Endothelial cell of umbilical vein (primary cell): ENCODE results near the gene ZNF423. TPM values are rescaled to one million over a fixed set of nuclear protein-coding genes. Genes with fewer than 3 reads are reported as not detected.

Experiments used
- BruUV-seq: library from RNA; stranded (reverse); fragments of 400-500 nt; replicated peaks from 2 replicates; lab custom pipeline; 2021; lab: Mats Ljungman, UMichigan
- CTCF ChIA-PET: fragments of 300-600, 350-600 bp; sonication (Branson Sonifier 250); formaldehyde crosslinking; loops from one replicate; lab custom pipeline; 2021; ENCODE audit warnings: antibody characterized with exemption, inconsistent platforms; lab: Charles Lee
- POLR2A ChIA-PET: fragments of 300-600, 350-600 bp; sonication (Branson Sonifier 250); formaldehyde crosslinking; loops from one replicate; lab custom pipeline; 2021; ENCODE audit warnings: antibody characterized with exemption, inconsistent platforms; lab: Charles Lee
- DNase-seq: peaks from one replicate; pipeline ENCODE4 v3.0.0-alpha.2; 2011; ENCODE audit warnings: low read depth, low spot score
- FAIRE-seq: peaks from 2 replicates; lab custom pipeline; 2011; peaks lifted over from hg19 to GRCh38; lab: Jason Lieb, UNC
- H2AFZ ChIP-seq: 2 replicates; pipeline ENCODE4 v1.6.0; 2012; ENCODE audit warnings: low read depth, low read length, control low read depth, inconsistent platforms
- H3K27ac ChIP-seq: 2 replicates; pipeline ENCODE4 v1.5.1; 2011; ENCODE audit warnings: low read depth, mild to moderate bottlenecking, control low read depth, low read length, moderate library complexity; ENCODE audit not compliant: insufficient read depth
- H3K27me3 ChIP-seq, 2 experiments: 2 replicates each; pipeline versions ENCODE4 v1.6.0 to v1.6.1; 2011; ENCODE audit warnings: low read length in 2 of 2, mixed read lengths in 1 of 2; ENCODE audit not compliant: control insufficient read depth in 2 of 2, insufficient read depth in 2 of 2
- H3K36me3 ChIP-seq, 2 experiments: 2 replicates in 1 of 2; 3 replicates in 1 of 2; pipeline ENCODE4 v1.5.1; 2011; ENCODE audit warnings: low read length in 2 of 2, mild to moderate bottlenecking in 1 of 2, moderate library complexity in 1 of 2; ENCODE audit not compliant: control insufficient read depth in 2 of 2, insufficient read depth in 2 of 2; ENCODE audit errors: extremely low read depth in 1 of 2
- H3K4me1 ChIP-seq: 3 replicates; pipeline ENCODE4 v1.5.1; 2011; ENCODE audit warnings: mild to moderate bottlenecking, low read length; ENCODE audit not compliant: control insufficient read depth, insufficient read depth; ENCODE audit errors: extremely low read depth
- H3K4me2 ChIP-seq: 2 replicates; pipeline ENCODE4 v1.6.1; 2011; ENCODE audit warnings: low read length, control low read depth, mixed read lengths; ENCODE audit not compliant: insufficient read depth
- H3K4me3 ChIP-seq, 3 experiments: fragments of 200-600 bp in 1 of 3; sonication (generic), shearing (Covaris generic) in 1 of 3; replicated peaks in 1 of 3; 2 replicates each; pipeline ENCODE4 v1.5.1; 2011 to 2016; ENCODE audit warnings: control low read depth in 3 of 3, low read length in 3 of 3, mild to moderate bottlenecking in 2 of 3, inconsistent platforms in 1 of 3, low read depth in 1 of 3, moderate library complexity in 1 of 3; ENCODE audit not compliant: insufficient read depth in 1 of 3
- H3K79me2 ChIP-seq: 2 replicates; pipeline ENCODE4 v1.6.0; 2012; ENCODE audit warnings: low read length, inconsistent platforms; ENCODE audit not compliant: control insufficient read depth, insufficient read depth
- H3K9ac ChIP-seq: replicated peaks from 2 replicates; pipeline ENCODE3; 2011; ENCODE audit warnings: low read length, control low read depth; ENCODE audit not compliant: insufficient read depth; ENCODE audit errors: extremely low read depth
- H3K9me1 ChIP-seq: replicated peaks from 3 replicates; pipeline ENCODE4 v1.6.0; 2011; ENCODE audit warnings: mild to moderate bottlenecking, low read length; ENCODE audit not compliant: control insufficient read depth, insufficient read depth; ENCODE audit errors: extremely low read depth
- H3K9me3 ChIP-seq: replicated peaks from 2 replicates; pipeline ENCODE4 v1.5.1; 2012; ENCODE audit warnings: low read length, inconsistent platforms; ENCODE audit not compliant: control insufficient read depth, insufficient read depth
- H4K20me1 ChIP-seq: replicated peaks from 2 replicates; pipeline ENCODE3; 2011; ENCODE audit warnings: mild to moderate bottlenecking, low read length; ENCODE audit not compliant: control insufficient read depth, insufficient read depth; ENCODE audit errors: extremely low read depth
- CTCF ChIP-seq, 2 donors: IDR thresholded peaks; 1 replicate in 1 of 2; 2 replicates in 1 of 2; pipeline ENCODE4 v1.5.1; 2011; ENCODE audit warnings: low read length in 2 of 2, mild to moderate bottlenecking in 2 of 2, moderate library complexity in 2 of 2, control low read depth in 1 of 2, inconsistent platforms in 1 of 2, low read depth in 1 of 2; ENCODE audit not compliant: insufficient read depth in 1 of 2; ENCODE audit errors: extremely low read depth in 1 of 2
- EZH2 ChIP-seq: IDR thresholded peaks from 2 replicates; pipeline ENCODE4 v1.6.1; 2012; ENCODE audit warnings: borderline replicate concordance, low read depth, mild to moderate bottlenecking, moderate library complexity, low read length, inconsistent platforms; ENCODE audit not compliant: severe bottlenecking
- FOS ChIP-seq: IDR thresholded peaks from 2 replicates; pipeline ENCODE4 v1.6.1; 2011; ENCODE audit warnings: mild to moderate bottlenecking, low read length, moderate library complexity, borderline replicate concordance; ENCODE audit not compliant: insufficient read depth
- GATA2 ChIP-seq: IDR thresholded peaks from 2 replicates; pipeline ENCODE4 v1.7.0; 2011; ENCODE audit warnings: low read depth, mild to moderate bottlenecking, moderate library complexity, mixed read lengths, low read length; ENCODE audit not compliant: insufficient read length, insufficient read depth
- JUN ChIP-seq: IDR thresholded peaks from 2 replicates; pipeline ENCODE4 v1.6.1; 2011; ENCODE audit warnings: borderline replicate concordance, low read depth; ENCODE audit not compliant: insufficient read length, insufficient read depth
- MAX ChIP-seq: IDR thresholded peaks from 2 replicates; pipeline ENCODE4 v1.6.1; 2011; ENCODE audit not compliant: insufficient read depth, insufficient read length
- MYC ChIP-seq: IDR thresholded peaks from one replicate; pipeline ENCODE4 v1.6.1; 2011; ENCODE audit warnings: mild to moderate bottlenecking, low read depth, low read length
- POLR2A ChIP-seq: IDR thresholded peaks from 2 replicates; pipeline ENCODE4 v1.6.1; 2012; ENCODE audit warnings: low read depth, mild to moderate bottlenecking, control low read depth, low read length
- POLR2AphosphoS5 ChIP-seq: IDR thresholded peaks from 2 replicates; pipeline ENCODE4 v1.6.1; 2012; ENCODE audit warnings: low read depth, mild to moderate bottlenecking, control low read depth, low read length, moderate library complexity; ENCODE audit not compliant: insufficient read depth
- dilution Hi-C: fragments of 300-500 bp; cut with MboI; formaldehyde crosslinking; loops from one replicate; pipeline ENCODE4 v1.15.0; 2019; ENCODE audit warnings: low sequenced_read_pairs; ENCODE audit not compliant: extremely low pct_ligation_motif_present
- intact Hi-C: fragments of 100-400 bp; cut with micrococcal nuclease; formaldehyde crosslinking; loops from one replicate; pipeline ENCODE4 v1.10.0; 2022
- polyA plus RNA-seq, 4 experiments: library from polyadenylated mRNA; depleted of rRNA in 3 of 4; stranded (reverse) in 3 of 4; unstranded in 1 of 4; fragments of >200 nt; gene quantifications; 2 replicates each; pipeline versions ENCODE4 v1.2.1 to v1.2.3, GENCODE V29; 2011 to 2012; ENCODE audit warnings: missing spikeins in 1 of 4
- total RNA-seq: library from RNA; stranded (reverse); gene quantifications from 2 replicates; pipeline ENCODE4 v1.2.3, GENCODE V29; 2021

The ZNF423 gene
- total and polyA plus RNA-seq, 2 donors (not counting 3 experiments of a cell fraction or from before 2014, with no cell fraction given), result 2.2 to 8.1 TPM

GRCh38 chr16:49556249-49556605 is 299.7 kb downstream of the ZNF423 start:
- Histone ChIP-seq H3K36me3 (no peaks in the 10 kb centered on the region), H3K9me1 (no peaks in the 10 kb centered on the region), H3K79me2 (no peaks in the 10 kb centered on the region), H3K27ac (no peak overlapping the region), H4K20me1 (no peaks in the 10 kb centered on the region), H3K4me3 (no peak overlapping the region), H2AFZ (no peak overlapping the region), H3K9me3 (no peaks in the 10 kb centered on the region), H3K4me1 (no peaks in the 10 kb centered on the region), H3K4me2 (no peak overlapping the region), H3K9ac (no peak overlapping the region), H3K27me3 (no peaks in the 10 kb centered on the region)
- DNase-seq (no peak), FAIRE-seq (no peak)
- dilution Hi-C loops, result no loop called here
- no TSS peak for BruUV-seq
- POLR2A ChIA-PET, result no interaction called here
- CTCF ChIA-PET, result interaction anchor here (0.6 to 2.1 kb wide), 17 partner anchors 22 to 365 kb away, joined by 3 to 15 read pairs (median 4); no protein-coding TSS in a partner anchor
- intact Hi-C loops, result loop anchor here (1.0 to 10.0 kb wide), 4 partner anchors 149 to 366 kb away; no protein-coding TSS in a partner anchor
- TF ChIP-seq MYC (no peak), CTCF (IDR thresholded peaks at IDR 0.05; ENCODE audit: extremely low read depth in 1 of 2, insufficient read depth in 1 of 2, low read depth in 1 of 2, low read length in 2 of 2) (no peak), POLR2A (no peak), MAX (no peak)

- FAIRE-seq (no peak), DNase-seq (no peak)
- H4K20me1 ChIP-seq, result no peaks in the 10 kb centered on the region
- no peaks in the 10 kb centered on the region for H3K9me3 ChIP-seq
- TF ChIP-seq POLR2A (no peak), JUN (no peak), POLR2AphosphoS5 (no peak), MAX (no peak), MYC (no peak), EZH2 (no peak), GATA2 (no peak), FOS (no peak), CTCF (IDR thresholded peaks at IDR 0.05; ENCODE audit: extremely low read depth in 1 of 2, insufficient read depth in 1 of 2, low read depth in 1 of 2, low read length in 2 of 2) (no peak)
- H3K4me3 ChIP-seq, result no peak overlapping the region
- no peak overlapping the region for H3K9ac ChIP-seq
- POLR2A ChIA-PET, result no interaction called here
- H3K9me1 ChIP-seq, result no peaks in the 10 kb centered on the region
- BruUV-seq, result no TSS peak
- H2AFZ ChIP-seq, result no peak overlapping the region
- H3K27ac ChIP-seq, result no peak overlapping the region
- H3K4me1 ChIP-seq, result no peaks in the 10 kb centered on the region
- H3K4me2 ChIP-seq, result no peak overlapping the region
- dilution Hi-C loops, result no loop called here
- no peaks in the 10 kb centered on the region for H3K27me3 ChIP-seq
- CTCF ChIA-PET, result no interaction called here
- H3K79me2 ChIP-seq, result no peaks in the 10 kb centered on the region
- H3K36me3 ChIP-seq, result no peaks in the 10 kb centered on the region
- intact Hi-C loops, result loop anchor here (5.0 to 10.0 kb wide), 2 partner anchors 150 to 368 kb away; no protein-coding TSS in a partner anchor
These were observed 301.2 kb downstream of the ZNF423 start for GRCh38 chr16:49554681-49555080.
